Peyer's patch (tissue), 4 donors: ENCODE results near the gene STAG1.
"Not testable (repeated sequence)": the region's sequence is repeated elsewhere in the genome, so short reads cannot be mapped to it uniquely, and the experiment has no call there.

ENCODE experiments used
- CTCF ChIP-seq, 6 experiments: fragments of 450-650 bp in 4 of 6; fragments of 200-600 bp in 2 of 6; sonication (generic) in 1 of 6; IDR thresholded peaks; one replicate each; pipeline ENCODE4 v1.5.1; 2017 to 2019; ENCODE audit warnings: antibody characterized with exemption in 6 of 6, mild to moderate bottlenecking in 3 of 6, moderate library complexity in 1 of 6
- POLR2A ChIP-seq, 2 donors: fragments of 450-650 bp; IDR thresholded peaks; one replicate each; pipeline ENCODE4 v1.5.1; 2017; ENCODE audit warnings: antibody characterized with exemption in 2 of 2, mild to moderate bottlenecking in 2 of 2, moderate library complexity in 2 of 2

GRCh38 chr3:136722399-136722798 lies 29.8 kb downstream of the STAG1 start:
- TF ChIP-seq CTCF, POLR2A (IDR thresholded peaks at IDR 0.05): not testable (repeated sequence)
